Stimulated activated CD4-positive, alpha-beta T cell treated with anti-CD3 and anti-CD28 coated beads, Interleukin-4, amount 100 ng/mL, for 48 hours (primary cell): Measurements from ENCODE around the gene ZC2HC1B.
A peak's percentile ranks its signal among the peaks of the same experiment; 100 is the strongest.

Experiments used
- DNase-seq, 2 donors: peaks; one replicate each; pipeline ENCODE4 v3.0.0-alpha.2; 2020; ENCODE audit warnings: low read depth in 2 of 2

ZC2HC1B gene

GRCh38 chr6:143934331-143934730 lies 70.1 kb downstream of the ZC2HC1B start:
- DNase-seq = no peak

- no peak for DNase-seq
These were observed 70.6 kb downstream of the ZC2HC1B start for GRCh38 chr6:143934867-143935266.

GRCh38 chr6:143936347-143936746 lies 72.1 kb downstream of the ZC2HC1B start:
- no peak for DNase-seq

GRCh38 chr6:143936778-143937667 lies 72.7 kb downstream of the ZC2HC1B start:
- DNase-seq = no peak

GRCh38 chr6:143937668-143937970 lies 73.3 kb downstream of the ZC2HC1B start:
- no peak for DNase-seq

- no peak for DNase-seq
These were observed 75.1 kb downstream of the ZC2HC1B start for GRCh38 chr6:143939364-143939763.

- peak; percentile 36 to 38 for DNase-seq
These were observed 75.8 kb downstream of the ZC2HC1B start for GRCh38 chr6:143940011-143940597.

- peak; percentile 58 to 61 for DNase-seq
These were observed 77.8 kb downstream of the ZC2HC1B start for GRCh38 chr6:143941852-143942627.

GRCh38 chr6:143948208-143948607 lies 83.9 kb downstream of the ZC2HC1B start:
- no peak for DNase-seq

- DNase-seq = no peak
These were observed 85.3 kb downstream of the ZC2HC1B start for GRCh38 chr6:143949535-143949934.

GRCh38 chr6:143949962-143950361 lies 85.7 kb downstream of the ZC2HC1B start:
- DNase-seq = no peak

- no peak for DNase-seq
These were observed 86.6 kb downstream of the ZC2HC1B start for GRCh38 chr6:143950875-143951274.

GRCh38 chr6:143952060-143952778 lies 87.9 kb downstream of the ZC2HC1B start:
- no peak for DNase-seq

- no peak for DNase-seq
These were observed 88.8 kb downstream of the ZC2HC1B start for GRCh38 chr6:143952947-143953701.

- no peak for DNase-seq
These were observed 89.6 kb downstream of the ZC2HC1B start for GRCh38 chr6:143953922-143954321.

- DNase-seq = no peak
These were observed 91.7 kb downstream of the ZC2HC1B start for GRCh38 chr6:143955971-143956370.

- no peak for DNase-seq
These were observed 93.5 kb downstream of the ZC2HC1B start for GRCh38 chr6:143957679-143958274.

GRCh38 chr6:143958839-143959399 lies 94.6 kb downstream of the ZC2HC1B start:
- DNase-seq = no peak

- DNase-seq = no peak
These were observed 95.7 kb downstream of the ZC2HC1B start for GRCh38 chr6:143959927-143960326.

- DNase-seq = no peak
These were observed 96.8 kb downstream of the ZC2HC1B start for GRCh38 chr6:143961066-143961465.
